DMS53 treated with DMSO at 0.1 percent for 48 hours (cell line): ENCODE results near the gene FBXL2.
"Not testable (repeated sequence)": the region's sequence is repeated elsewhere in the genome, so short reads cannot be mapped to it uniquely, and the experiment has no call there.

ENCODE experiments used
- DNase-seq: peaks from one replicate; lab custom pipeline; 2025; ENCODE audit not compliant: unreplicated experiment; lab: John Stamatoyannopoulos, UW

The FBXL2 gene

DNA sequence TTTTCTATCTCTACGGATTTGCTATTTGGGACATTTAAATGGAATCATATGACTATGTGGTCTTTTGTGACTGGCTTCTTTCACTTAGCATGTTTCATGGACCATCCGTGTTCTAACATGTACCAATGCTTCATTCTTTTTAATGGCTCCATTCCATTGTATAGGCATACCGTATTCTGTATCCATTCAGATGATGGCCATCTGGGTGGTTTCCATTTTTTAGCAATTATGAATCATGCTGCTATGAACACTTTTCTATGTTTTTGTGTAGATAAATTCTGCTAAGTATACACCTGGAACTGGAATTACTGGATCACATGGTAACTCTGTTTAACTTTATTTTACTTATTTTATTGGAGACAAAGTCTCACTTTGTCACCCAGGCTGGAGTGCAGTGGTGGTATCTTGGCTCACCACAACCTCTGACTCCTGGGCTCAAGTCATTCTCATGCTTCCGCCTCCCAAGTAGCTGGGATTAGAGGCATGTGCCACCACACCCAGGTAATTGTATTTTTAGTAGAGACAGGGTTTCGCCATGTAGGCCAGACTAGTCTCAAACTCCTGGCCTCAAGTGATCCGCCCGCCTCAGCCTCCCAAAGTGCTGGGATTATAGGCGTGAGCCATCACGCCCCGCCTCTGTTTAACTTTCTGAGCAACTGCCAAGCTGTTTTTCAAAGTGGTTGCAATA, 149.5 kb downstream of the FBXL2 start:
- no peak for DNase-seq

DNA sequence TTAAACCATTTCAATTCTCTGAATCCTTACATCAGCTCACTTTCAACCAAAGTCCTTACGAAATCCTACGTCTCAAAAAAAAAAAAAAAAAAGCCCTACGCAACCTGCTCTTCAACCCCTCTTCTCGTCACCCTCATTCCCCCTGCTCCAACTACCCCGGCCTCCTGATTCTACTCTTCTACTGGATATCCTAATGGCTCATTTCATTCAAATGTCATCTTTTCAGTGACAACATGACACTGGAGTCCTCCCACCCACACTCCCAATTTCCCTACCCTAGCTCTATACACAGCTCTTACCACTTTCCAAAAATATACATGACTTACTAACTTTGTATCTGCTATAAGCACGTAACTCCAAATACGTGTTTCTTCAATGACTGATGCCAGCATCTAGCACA, 151.5 kb downstream of the FBXL2 start:
- DNase-seq, result no peak

DNA sequence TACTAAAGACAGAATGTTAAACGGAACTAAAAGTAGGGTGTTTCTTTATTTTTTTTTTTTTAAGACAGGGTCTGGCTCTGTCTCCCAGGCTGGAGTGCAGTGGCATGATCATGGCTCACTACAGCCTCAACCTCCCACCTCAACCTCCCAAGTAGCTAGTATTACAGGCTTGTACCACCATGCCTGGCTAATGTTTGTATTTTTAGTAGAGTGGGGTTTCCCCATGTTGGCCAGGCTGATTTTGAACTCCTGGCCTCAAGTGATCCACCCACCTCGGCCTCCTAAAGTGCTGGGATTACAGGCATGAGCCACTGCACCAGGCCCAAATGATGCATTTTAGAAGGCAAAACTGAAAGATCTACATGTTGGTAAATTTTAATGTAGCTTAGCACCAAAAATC, 152.1 kb downstream of the FBXL2 start:
- DNase-seq, result not testable (repeated sequence)

DNA sequence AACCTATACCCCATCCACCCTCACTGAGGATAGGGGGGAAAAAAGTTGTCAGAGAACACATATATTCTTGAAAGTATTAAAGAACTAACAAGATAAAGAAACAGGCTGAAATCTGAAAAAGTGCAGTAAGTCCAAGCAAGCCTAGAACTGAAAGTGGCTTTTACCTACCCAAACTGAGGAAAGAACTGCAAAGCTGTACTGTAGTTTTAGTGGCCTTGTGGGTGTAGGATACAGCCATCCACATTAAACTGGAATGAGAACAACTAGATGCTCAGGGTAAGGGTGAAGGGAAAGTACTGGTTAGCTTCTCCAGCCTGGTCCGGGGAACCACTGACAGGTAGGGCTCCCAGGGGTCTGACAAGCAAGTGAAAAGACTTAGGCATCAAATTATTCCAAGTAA, 152.8 kb downstream of the FBXL2 start:
- DNase-seq, result no peak

DNA sequence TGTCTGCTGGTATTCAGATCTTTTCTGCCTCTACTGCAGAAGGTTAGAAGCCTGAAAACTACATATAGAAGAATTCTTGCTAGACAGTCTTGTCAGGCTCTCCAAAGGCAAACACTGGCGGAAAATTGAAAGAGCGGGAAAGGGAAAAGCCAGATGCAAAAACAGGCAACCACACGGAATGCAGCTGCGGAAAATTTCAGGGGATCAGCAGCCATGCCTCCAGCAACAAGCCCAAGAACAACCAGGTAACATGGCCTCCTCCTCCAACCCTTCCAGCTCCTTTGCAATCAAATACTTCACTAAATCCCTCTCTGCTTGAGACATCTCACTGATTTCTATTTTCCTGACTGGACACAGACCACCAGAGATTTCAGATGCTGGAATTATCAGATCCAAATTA, 153.3 kb downstream of the FBXL2 start:
- no peak for DNase-seq

DNA sequence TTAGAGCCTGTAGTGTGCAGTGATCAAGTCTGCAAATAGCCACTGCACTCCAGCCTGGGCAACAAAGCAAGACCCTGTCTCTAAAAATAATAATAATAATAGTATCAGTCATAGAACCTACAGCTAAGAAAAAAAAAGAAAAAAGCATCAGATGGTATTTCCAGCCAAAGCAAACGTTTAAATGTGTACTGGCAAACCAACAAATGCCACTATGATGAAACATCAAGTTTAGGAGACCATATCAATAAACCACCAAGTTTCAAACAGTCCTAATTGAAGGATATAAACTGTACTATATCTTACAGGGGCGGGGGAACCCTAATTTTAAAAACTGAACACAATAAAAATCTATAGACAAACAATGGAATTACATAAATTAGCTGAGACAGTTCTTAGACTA, 156.6 kb downstream of the FBXL2 start:
- no peak for DNase-seq
